ENCODE results near the gene CLEC16A. TPM values are rescaled to one million over a fixed set of nuclear protein-coding genes. Genes with fewer than 3 reads are reported as not detected.
A peak's percentile ranks its signal among the peaks of the same experiment; 100 is the strongest.

The CLEC16A gene
- total RNA-seq, 1 donor from 2014 or later = 7.8 TPM

GRCh38 chr16:11014136-11014535, 69.8 kb downstream of the CLEC16A start:
- Histone ChIP-seq H4K20me1 (ENCODE audit: low read depth) (no peaks in the 10 kb centered on the region), H3K9ac (no peak overlapping the region), H3K4me2 (no peak overlapping the region), H3K27ac (no peak overlapping the region), H2AFZ (replicated peaks) (no peak overlapping the region), H3K4me1 (no peaks in the 10 kb centered on the region), H3F3A (ENCODE audit: low read depth) (no peaks in the 10 kb centered on the region), H3K36me3 (no peaks in the 10 kb centered on the region), H3K4me3 (no peak overlapping the region), H3K27me3 (no peaks in the 10 kb centered on the region), H3K9me3 (ENCODE audit: low read depth) (no peaks in the 10 kb centered on the region), H3K79me2 (ENCODE audit: low read depth) (no peaks in the 10 kb centered on the region)
- TF ChIP-seq CTCF (IDR thresholded peaks at IDR 0.05) = no peak
- H3K4me3 Mint-ChIP-seq = no peak overlapping the region
- H3K4me1 Mint-ChIP-seq = peaks cover 19% of the 10 kb centered on the region
- H3K27ac Mint-ChIP-seq = no peak overlapping the region
- H3K9me3 Mint-ChIP-seq = no peaks in the 10 kb centered on the region
- peaks cover 2% of the 10 kb centered on the region for H3K27me3 Mint-ChIP-seq (ENCODE audit: insufficient read depth, low read depth)
- DNase-seq (ENCODE audit: low spot score) = no peak
- peaks cover 14% of the 10 kb centered on the region for H3K36me3 Mint-ChIP-seq

GRCh38 chr16:11015076-11015475, 70.7 kb downstream of the CLEC16A start:
- Mint-ChIP-seq H3K4me3 (no peak overlapping the region), H3K27me3 (ENCODE audit: insufficient read depth, low read depth) (peaks cover 5% of the 10 kb centered on the region), H3K9me3 (no peaks in the 10 kb centered on the region), H3K4me1 (peaks cover 16% of the 10 kb centered on the region), H3K27ac (peak overlapping the region; percentile 21), H3K36me3 (peaks cover 14% of the 10 kb centered on the region)
- Histone ChIP-seq H2AFZ (replicated peaks) (no peak overlapping the region), H3K36me3 (no peaks in the 10 kb centered on the region), H3K9ac (no peak overlapping the region), H3K79me2 (ENCODE audit: low read depth) (no peaks in the 10 kb centered on the region), H3K4me1 (no peaks in the 10 kb centered on the region), H3K4me2 (no peak overlapping the region), H3K27ac (no peak overlapping the region), H3K4me3 (no peak overlapping the region), H3F3A (ENCODE audit: low read depth) (no peaks in the 10 kb centered on the region), H4K20me1 (ENCODE audit: low read depth) (no peaks in the 10 kb centered on the region), H3K9me3 (ENCODE audit: low read depth) (no peaks in the 10 kb centered on the region), H3K27me3 (no peaks in the 10 kb centered on the region)
- DNase-seq (ENCODE audit: low spot score) = no peak
- TF ChIP-seq CTCF (IDR thresholded peaks at IDR 0.05) (no peak), EZH2 (IDR thresholded peaks at IDR 0.05) (no peak), EZH2phosphoT487 (IDR thresholded peaks at IDR 0.05) (no peak)

GRCh38 chr16:11015607-11016006, 71.2 kb downstream of the CLEC16A start:
- Mint-ChIP-seq H3K4me1 (peaks cover 13% of the 10 kb centered on the region), H3K4me3 (no peak overlapping the region), H3K27me3 (ENCODE audit: insufficient read depth, low read depth) (peaks cover 5% of the 10 kb centered on the region), H3K36me3 (peaks cover 13% of the 10 kb centered on the region), H3K27ac (no peak overlapping the region), H3K9me3 (no peaks in the 10 kb centered on the region)
- no peak for TF ChIP-seq EZH2phosphoT487 (IDR thresholded peaks at IDR 0.05)
- TF ChIP-seq EZH2 (IDR thresholded peaks at IDR 0.05) = no peak
- TF ChIP-seq CTCF (IDR thresholded peaks at IDR 0.05) = no peak
- Histone ChIP-seq H3K9ac (no peak overlapping the region), H3K9me3 (ENCODE audit: low read depth) (no peaks in the 10 kb centered on the region), H3F3A (ENCODE audit: low read depth) (no peaks in the 10 kb centered on the region), H3K4me2 (no peak overlapping the region), H3K27me3 (no peaks in the 10 kb centered on the region), H3K36me3 (no peaks in the 10 kb centered on the region), H3K27ac (no peak overlapping the region), H3K4me1 (no peaks in the 10 kb centered on the region), H2AFZ (replicated peaks) (no peak overlapping the region), H3K4me3 (no peak overlapping the region), H3K79me2 (ENCODE audit: low read depth) (no peaks in the 10 kb centered on the region), H4K20me1 (ENCODE audit: low read depth) (no peaks in the 10 kb centered on the region)
- DNase-seq (ENCODE audit: low spot score) = no peak
